CD4-positive, alpha-beta T cell treated with Interleukin-15 for 4 hours (primary cell): ENCODE data around the gene RIN1.
"Not testable (repeated sequence)": the region's sequence is repeated elsewhere in the genome, so short reads cannot be mapped to it uniquely, and the experiment has no call there.

ENCODE experiments used
- DNase-seq: peaks from one replicate; pipeline ENCODE4 v3.0.0-alpha.2; 2020; ENCODE audit warnings: low spot score

RIN1 gene

DNA sequence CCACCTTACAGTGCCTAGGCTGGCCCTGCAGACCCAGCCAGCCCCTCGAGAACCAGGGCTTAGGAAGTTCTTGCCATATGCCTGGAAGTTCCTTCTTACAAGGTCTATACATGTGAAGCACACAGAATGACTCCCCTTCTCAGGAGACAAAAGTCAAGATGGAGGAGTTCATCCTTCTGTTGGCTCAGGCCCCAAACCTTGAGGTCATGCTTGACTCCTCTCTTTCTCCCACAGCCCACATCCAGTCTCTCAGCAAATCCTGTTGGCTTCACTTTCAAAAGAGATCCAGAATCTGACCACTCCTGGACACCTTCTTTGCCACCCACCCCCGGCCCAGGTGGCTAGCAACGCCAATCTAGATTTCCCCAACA, 17.6 kb downstream of the RIN1 start:
- DNase-seq, result no peak

DNA sequence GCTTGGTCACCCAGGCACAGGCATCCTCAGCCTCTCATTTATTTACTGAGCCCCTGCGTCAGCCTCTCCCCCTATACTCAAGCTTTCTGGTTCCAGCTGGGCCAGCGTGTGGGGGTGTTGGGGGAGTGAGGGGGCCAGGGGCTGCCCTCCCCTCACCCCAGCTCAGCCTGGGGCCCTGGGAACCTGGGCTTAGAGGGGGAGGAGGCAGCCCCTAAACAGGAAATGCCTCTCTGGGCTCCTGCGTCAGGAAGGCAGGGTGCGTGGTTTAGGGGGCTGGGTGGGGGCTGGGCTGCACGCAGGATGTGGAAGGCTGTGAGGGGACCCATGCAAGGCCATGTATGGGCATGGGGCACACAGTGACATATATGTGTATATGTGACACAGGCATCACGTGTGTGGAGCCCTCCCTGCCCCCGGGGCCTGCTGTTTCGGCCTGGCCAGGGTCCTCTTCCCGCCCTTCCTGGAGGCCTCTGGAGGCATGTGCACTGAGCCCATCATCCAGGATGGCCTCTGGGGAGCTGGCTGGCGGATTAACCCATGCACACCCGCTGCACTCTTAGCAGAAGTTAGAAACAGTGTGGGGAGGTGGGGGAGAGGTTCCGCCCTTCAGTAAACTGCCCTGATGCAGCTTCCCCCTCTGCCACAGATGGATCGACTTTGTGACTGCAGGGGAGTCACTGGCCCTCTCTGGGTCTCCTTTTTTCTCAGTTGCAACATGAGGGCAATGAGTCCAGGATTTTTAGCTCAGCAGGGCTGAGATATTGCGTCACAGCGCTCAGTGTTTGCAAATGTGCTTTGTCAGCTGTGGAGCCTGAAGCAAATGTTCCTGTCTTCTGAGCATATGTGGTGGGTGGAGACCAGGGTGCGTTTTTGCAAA, 18.3 kb downstream of the RIN1 start:
- DNase-seq, result peak; percentile 33

DNA sequence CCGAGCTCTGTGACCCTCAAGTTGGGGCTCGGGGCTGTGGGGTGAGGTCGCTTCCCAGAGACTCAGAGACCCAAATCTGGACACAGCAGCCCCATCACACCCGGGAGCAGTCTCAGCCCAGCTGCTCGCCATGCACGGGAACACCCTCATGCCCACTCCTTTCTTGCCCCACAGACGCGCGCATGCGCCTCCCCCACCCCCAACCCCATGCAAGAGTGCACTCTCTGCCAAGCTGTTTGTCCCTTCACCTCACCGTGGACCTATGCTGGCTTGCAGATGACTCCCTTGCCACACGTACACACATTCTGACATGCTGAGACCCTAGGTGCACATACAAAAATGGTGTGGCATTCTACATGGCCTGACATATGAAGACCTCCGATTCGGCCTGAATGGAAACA, 18.9 kb downstream of the RIN1 start:
- no peak for DNase-seq

DNA sequence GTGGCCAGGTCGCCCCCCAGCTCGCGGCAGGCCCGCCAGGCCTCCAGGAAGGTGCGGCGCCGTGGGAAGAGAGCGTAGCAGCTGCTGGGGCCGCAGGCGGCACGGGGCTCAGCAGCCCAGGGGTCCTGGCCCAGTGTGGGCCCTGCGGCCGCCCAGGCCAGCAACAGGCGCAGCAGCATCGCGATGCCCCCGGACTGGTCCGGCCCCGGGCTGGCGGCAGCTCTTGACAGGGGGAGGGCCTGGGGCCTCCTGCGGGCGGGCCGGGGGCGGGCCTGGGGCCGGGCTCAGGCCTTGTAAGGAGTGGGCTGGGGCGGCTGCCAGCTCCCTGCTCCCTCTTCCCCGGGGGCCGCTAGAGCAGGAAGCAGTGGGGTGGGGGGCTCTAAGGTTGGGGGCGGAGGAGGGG, 19.4 kb downstream of the RIN1 start, which contains the start of gene CD248:
CD248 (minus strand) TSS at position 196 of the 403 bp plus-strand sequence; CDS start at position 179, 17 bp downstream.
- DNase-seq, result no peak

DNA sequence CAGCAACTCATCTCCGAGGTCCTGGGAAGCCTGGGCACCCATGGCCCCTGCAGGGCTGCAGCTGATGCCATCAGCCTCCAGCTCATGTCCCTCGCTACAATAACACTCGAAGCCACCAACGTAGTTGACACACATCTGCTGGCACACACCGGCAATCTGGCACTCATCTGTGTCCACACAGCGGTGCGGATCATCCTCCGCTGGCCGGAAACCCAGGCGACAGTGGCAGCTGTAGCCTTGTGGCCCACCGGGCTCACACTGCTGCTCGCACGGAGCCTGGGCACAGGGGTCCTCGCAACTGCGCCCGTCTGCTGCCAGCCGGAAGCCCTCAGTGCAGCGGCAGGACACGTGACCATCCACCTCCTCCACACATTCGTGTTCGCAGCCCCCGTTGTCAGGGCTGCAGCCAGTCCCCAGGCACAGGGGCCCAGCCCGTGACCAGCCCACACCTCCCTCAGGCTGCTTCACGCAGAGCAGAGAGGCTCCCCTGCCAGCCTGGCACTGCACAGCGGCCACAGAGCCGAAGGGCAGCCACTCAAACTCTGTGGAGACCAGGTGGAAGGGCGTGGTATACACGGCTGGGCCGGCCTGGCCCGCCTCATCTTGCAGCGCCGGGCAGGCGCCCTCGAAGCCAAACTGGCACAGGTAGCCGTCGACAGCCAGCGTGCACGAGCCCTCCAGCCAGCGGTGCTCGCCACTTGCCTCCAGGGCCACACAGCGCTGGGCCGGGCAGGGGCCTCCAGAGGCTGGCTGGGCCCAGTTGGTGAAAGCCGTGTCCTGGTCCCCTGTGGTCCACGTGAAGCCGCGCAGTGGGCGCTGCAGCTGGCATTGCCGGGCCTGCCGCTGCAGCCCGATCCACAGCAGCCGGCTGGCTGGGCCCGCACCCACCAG, 20.1 kb downstream of the RIN1 start:
- DNase-seq, result no peak

DNA sequence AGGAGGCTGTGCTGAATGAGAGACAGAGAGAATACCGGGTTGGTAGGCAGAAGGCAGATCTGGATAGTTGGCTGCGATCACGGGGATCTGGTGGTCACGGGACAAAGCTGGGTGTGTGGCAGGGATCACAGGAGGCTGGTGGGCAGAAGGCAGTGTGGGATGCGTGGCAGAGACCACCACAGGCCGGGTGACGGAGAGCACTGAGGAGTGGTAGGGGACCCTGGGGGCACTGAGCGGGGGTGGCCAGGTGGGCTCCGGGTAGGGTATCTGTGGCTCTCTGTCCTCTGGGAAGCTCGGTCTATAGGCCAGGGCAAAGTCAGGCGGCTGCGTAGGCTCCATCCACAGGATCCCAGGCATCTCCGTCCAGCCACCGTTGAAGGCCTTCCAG, 20.7 kb downstream of the RIN1 start:
- DNase-seq, result no peak

DNA sequence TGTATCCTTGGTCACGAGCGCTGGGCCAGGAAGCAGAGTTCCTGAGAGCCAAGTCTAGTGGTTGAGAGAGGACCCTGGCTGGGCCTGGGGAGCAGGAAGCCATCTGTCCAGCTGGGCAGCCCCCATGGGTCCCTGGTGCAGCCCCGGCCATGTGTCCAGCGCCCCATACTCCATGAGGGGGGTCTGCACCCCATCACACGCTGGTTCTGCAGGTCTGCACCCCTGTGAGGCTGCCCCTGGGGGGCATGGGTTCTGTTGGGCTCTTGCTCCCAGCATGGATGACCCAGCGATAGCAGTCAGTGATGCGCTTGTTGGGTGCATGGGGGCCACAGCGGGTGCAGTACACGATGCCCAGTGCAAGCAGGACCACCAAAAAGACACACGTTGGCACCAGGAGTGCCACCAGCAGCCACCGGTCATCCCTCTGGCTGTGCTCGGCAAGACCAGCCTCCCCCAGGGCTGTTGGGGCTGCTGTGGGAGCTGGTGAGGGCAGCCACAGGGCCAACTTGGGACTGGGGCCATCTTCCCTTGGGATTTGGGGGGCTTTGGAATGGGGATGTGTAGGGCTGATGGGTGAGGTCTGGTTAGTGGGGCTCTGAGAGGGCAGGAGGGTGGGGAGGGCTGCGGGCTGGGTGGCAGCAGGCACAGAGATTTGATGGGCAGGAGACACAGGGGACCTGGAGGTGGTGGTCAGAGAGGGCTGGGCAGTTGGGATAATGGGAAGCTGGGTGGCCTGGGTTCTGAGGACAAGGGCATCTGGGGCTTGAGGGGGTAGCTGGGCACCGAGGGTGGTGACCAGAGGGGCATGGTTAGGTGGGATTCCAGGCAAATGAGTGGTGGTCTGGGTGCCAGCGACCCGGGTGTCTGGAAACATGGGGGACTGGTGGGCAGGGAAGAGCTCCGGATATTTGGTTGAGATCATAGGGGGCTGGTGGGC, 21.4 kb downstream of the RIN1 start:
- DNase-seq, result no peak

DNA sequence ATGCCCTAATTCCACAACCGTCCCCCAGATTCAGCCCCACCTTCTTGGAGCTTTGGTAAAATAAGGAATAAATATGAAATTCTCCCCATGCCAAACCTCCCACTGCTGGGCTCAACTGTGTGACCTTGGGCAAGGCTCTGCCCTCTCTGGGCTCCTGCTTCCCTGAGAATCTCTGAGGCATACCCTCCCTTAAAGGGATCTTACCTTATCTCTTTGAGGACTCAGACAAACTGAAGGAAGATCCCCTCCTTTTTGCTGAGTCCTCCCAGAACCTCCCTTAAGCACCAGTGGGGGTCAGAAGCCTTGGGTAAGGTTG, 22.1 kb downstream of the RIN1 start:
- DNase-seq, result no peak

DNA sequence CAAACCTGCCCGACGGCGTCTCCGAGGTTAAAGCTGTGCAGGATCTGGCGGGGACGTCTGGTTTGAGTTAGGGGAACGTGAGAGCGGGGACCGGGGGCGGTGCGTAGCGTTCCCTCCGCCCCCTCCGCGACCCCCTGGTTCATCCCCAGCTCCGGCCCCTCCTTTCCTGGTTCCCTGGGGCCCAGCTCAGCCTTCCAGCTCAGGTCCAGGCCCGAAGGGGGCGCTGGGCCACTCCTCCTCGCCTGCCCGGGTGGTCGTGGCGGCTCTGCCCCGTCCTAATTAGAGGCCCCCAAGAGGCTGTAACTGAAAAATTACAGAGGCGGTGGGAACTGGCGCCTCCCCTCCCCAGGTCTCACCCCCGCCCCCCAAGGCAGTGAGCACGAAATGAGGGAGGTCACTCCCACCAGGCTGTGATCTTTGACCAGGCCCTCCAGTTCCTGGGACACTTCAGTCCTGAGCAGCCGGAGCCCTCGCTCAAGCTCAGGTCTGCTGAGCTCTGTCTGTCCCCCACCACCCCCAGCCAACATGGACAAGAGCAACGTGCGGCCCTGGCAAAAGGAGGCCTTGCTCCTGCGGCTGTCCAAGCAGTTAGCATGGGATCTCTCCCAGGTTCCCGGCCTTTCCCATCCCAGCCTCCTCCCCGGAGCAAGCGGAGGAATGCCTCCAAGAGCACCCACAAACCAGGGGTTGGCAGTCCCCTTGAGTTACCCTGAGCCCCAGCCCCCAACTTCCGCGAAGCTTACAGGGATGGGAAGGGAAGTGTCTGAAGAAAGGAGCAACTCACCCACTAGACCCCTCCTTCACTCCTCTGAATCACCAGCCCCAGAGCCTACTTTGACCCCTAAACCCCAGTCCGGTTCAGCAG, 22.7 kb downstream of the RIN1 start:
- DNase-seq, result no peak

DNA sequence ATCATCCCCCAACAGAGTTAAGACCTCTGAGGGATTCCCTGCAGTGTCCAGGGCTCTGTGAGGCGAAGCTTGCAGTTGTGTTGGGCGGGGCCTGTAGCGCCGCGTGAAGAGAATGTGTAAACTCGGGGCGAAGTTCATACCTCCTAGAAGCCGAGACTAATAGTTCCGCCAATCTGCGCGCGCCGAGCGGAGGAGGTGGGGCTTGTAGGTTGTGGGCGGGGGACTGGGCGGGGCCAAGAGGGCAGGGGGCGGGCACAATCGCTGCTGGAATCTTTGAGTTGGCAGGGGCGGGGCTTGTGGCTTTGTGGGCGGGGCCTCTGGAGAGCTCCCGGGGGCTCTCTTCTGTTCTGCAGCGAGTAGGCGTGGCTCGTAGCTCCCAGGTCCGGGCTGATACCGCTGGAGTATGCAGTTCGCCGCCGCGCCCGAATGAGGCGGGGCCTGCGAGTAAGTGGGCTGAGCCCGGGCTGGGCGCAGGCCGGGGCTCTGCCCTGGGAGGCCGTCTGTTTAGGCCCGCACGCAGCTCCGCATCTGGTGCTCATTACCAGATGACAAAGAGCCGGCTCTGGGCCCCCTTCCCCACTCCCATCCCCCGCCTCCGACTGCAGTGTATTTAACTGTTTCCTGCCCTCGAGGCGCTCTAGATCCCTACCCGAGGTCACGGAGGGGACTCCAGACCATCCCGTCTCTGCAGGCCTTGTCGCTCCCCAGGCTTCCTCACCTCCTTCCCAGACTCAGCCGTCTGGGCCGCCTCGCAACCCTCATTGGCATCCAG, 23.5 kb downstream of the RIN1 start:
- DNase-seq, result peak; percentile 97

DNA sequence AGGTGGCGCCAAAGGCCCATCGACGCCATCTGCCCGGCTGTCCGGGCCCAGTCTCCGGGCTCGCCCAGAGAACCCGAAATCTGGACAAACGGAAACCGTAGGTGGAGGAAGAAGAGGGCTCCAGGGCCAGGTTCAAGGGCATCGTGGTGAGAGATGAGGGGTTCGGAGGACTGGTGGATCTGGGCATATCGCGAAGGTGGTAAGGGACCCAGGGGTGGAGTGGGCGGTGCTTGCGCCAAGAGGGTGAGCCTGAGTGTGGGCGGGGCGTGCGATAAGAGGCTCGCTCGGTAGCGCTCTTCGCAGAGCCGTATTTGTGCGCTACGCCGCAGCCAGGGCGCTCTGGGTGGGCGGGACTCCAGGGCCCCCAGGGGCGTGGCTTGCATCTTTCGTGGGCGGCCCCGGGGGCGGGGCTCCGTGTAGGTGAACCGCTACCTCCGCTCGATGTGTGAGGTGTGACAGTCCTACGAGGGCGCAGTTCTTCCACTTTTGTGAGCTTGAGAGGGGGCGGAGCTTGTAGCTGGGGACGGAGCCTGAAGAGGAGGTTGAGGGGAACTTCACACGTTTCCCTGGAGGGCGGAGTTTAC, 24.2 kb downstream of the RIN1 start:
- DNase-seq, result peak; percentile 99

DNA sequence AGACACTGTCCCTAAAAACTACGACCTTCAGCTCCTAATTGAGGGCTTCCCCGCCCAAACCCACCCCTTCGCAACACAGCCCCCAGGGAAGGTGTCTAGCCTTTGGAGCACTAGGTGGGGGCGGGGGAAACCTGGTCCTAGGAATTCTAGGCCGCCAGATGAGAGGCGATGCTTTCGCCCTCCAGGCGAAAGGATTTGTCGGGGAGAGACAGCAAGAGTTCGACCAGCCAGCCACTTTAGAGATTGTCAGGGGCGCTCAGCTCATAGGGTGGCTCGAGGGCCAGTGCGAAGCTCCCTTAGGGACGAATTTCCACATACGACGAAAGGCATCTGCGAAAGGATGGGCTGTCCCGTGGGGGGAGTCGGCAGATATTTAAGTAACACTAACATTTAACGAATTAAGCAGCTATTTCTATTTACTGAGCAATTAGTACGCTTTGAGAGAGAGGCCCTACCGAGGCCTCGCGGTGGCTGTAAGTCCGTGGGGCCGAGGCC, 24.7 kb downstream of the RIN1 start:
- no peak for DNase-seq

DNA sequence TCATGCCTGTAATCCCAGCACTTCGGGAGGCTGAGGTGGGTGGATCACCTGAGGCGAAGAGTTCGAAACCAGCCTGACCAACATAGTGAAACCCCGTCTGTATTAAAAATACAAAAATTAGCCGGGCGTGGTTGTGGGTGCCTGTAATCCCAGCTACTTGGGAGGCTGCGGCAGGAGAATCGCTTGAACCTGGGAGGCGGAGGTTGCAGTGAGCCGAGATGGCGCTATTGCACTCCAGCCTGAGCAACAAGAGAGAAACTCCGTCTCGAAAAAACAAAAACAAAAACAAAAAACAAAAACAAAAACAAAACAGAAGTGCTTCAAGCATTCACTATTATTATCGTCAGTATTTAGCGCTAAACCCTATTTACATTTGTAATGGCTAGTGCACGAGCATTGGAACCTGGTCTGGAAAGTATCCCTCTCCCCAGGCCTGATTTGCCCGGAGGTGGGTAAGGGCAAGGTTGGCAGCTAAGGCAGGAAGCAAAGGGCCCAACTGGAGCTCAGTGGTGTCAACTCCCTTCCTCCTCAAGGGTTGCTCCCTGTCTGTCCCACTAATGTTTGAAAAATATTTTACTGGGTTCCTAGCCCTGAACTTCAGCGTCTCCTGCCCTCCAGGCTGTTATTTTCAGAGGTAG, 25.3 kb downstream of the RIN1 start:
- not testable (repeated sequence) for DNase-seq

DNA sequence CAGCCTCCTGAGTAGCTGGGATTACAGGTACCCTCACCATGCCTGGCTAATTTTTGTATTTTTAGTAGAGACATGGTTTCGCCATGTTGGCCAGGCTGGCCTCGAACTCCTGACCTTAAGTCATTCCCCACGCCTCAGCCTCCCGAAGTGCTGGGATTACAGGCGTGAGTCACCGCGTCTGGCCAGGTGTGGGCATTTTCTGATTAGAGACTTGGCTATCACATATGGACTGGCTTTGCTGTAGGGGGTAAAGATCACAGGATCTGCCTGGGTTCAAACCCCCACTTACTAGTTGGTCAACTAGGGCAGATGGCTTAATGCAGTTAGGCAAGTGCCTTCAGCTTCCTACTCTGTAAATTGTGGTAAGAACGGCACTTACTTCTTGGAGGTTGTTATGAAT, 25.9 kb downstream of the RIN1 start:
- no peak for DNase-seq

DNA sequence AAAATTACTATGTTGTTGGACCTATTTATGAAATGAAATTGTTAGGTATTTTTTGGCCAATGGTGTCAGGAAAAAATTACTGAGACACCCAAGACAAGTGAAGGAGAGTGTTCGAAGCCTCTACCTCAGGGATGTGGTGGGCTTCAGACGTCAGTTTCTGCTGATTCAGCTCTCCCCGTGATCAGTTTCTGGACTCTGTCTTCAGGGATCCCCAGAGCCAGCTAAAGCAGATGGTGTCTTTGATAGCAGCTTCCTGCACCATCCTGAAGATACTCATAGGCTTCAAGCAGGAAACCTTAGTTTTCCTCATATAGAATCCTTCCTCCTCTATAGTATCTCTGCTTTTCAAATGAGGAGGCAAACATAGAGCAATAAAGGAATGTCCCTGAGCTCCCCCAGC, 26.8 kb downstream of the RIN1 start:
- no peak for DNase-seq

DNA sequence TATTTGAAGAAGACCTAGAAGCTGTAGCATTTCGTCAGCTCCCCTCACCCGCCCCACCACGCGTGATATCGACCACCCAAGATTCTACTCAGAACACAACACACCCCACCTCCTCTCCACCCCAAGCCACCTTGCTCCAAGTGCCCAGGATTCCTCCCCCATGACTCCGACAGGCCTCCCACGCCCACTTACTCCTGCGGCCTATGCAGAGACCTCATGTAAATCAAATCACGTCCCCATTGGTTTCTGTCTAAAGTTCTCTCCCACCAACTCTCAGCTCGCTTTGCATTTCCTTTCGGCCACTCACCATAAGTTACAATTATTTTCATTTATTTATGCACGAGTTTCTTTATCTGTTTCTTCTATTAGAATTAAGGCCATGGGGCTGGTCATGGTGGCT, 33.6 kb downstream of the RIN1 start:
- DNase-seq, result no peak

DNA sequence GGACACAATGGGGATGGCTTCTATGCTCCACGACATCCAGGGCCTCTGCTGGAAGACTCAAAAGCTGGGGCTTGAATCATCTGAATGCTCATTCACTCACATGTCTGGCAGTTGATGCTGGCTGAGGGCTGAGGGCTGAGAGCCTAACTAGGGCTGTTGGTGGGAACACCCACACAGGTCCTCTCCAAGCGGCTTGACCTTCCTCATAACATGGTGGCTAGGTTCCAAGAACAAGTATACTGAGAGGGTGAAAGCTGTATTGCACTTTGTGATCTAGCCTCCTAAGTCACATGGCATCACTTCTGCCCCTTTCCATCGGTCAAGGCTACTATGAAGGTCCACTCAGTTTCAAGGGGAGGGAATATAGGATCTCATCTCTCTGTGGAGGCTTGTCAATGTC, 37.0 kb downstream of the RIN1 start:
- DNase-seq, result no peak

DNA sequence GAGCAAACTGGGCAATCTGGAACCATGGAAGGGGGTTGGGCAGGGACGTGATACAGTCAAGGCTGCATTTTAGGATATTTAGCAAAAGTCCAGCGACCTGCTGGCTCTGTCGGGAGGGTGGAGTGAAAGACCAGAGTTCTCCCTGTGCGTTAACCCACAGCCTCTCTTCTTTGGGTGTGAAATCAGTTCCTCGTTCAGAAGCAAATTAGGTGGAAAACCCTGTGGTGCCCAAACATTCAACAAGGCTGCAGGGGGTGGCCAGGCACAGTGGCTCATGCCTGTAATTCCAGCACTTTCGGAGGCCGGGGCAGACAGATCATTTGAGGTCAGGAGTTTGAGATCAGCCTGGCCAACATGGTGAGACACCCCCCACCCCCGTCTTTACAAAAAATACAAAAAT, 38.6 kb downstream of the RIN1 start:
- no peak for DNase-seq
